Loucy (cell line): ENCODE measurements around the gene BIRC2.
A peak's percentile ranks its signal among the peaks of the same experiment; 100 is the strongest.

Experiments
- H2AFZ ChIP-seq: fragments of 200-600 bp; sonication (generic); 2 replicates; pipeline ENCODE4 v1.6.0; 2016; ENCODE audit warnings: antibody characterized with exemption, mild to moderate bottlenecking, low read length, moderate library complexity
- H3F3A ChIP-seq: fragments of 200-600 bp; 2 replicates; pipeline ENCODE4 v1.6.0; 2016; ENCODE audit warnings: antibody characterized with exemption, low read depth, mild to moderate bottlenecking
- H3K27me3 ChIP-seq: fragments of 200-600 bp; sonication (generic); 2 replicates; pipeline ENCODE4 v1.6.1; 2014; ENCODE audit warnings: low read length, mild to moderate bottlenecking; ENCODE audit not compliant: insufficient read depth, poor library complexity, severe bottlenecking
- H3K36me3 ChIP-seq: fragments of 200-600 bp; sonication (generic); 2 replicates; pipeline ENCODE4 v1.6.1; 2016; ENCODE audit warnings: low read length; ENCODE audit not compliant: insufficient read depth
- H3K4me1 ChIP-seq: fragments of 200-600 bp; sonication (generic); 2 replicates; pipeline ENCODE4 v1.5.1; 2014; ENCODE audit warnings: low read length, mild to moderate bottlenecking; ENCODE audit not compliant: insufficient read depth, poor library complexity, severe bottlenecking
- H3K4me2 ChIP-seq: fragments of 200-600 bp; sonication (generic); 2 replicates; pipeline ENCODE4 v1.6.0; 2014; ENCODE audit warnings: antibody characterized with exemption, low read length, low read depth, mild to moderate bottlenecking; ENCODE audit not compliant: poor library complexity, severe bottlenecking
- H3K4me3 ChIP-seq: fragments of 200-600 bp; sonication (generic); 2 replicates; pipeline ENCODE4 v1.5.1; 2014; ENCODE audit warnings: low read length, mild to moderate bottlenecking, mixed read lengths; ENCODE audit not compliant: poor library complexity, severe bottlenecking
- H3K79me2 ChIP-seq: fragments of 200-600 bp; sonication (generic); 2 replicates; pipeline ENCODE4 v1.6.1; 2014; ENCODE audit warnings: low read length; ENCODE audit not compliant: insufficient read depth
- H3K9ac ChIP-seq: fragments of 200-600 bp; sonication (generic); 2 replicates; pipeline ENCODE4 v1.6.0; 2014; ENCODE audit warnings: mild to moderate bottlenecking, low read depth, low read length, moderate library complexity; ENCODE audit not compliant: poor library complexity, severe bottlenecking
- H3K9me2 ChIP-seq: fragments of 200-600 bp; sonication (generic); replicated peaks from 2 replicates; pipeline ENCODE4 v1.6.1; 2016; ENCODE audit warnings: low read depth, low read length, mixed read lengths
- H3K9me3 ChIP-seq: fragments of 200-600 bp; sonication (generic); 2 replicates; pipeline ENCODE4 v1.6.1; 2014; ENCODE audit warnings: mild to moderate bottlenecking, antibody characterized with exemption, low read length, low read depth; ENCODE audit not compliant: insufficient read depth
- H4K20me1 ChIP-seq: fragments of 200-600 bp; sonication (generic); 2 replicates; pipeline ENCODE4 v1.6.0; 2014; ENCODE audit warnings: antibody characterized with exemption, low read length, mild to moderate bottlenecking; ENCODE audit not compliant: insufficient read depth, poor library complexity, severe bottlenecking
- CTCF ChIP-seq: fragments of 200-600 bp; sonication (generic); conservative IDR thresholded peaks from 2 replicates; pipeline ENCODE4 v1.5.1; 2014; ENCODE audit warnings: mild to moderate bottlenecking, antibody characterized with exemption, low read length
- EZH2phosphoT487 ChIP-seq: fragments of 200-600 bp; IDR thresholded peaks from 2 replicates; pipeline ENCODE4 v1.6.1; 2018; ENCODE audit warnings: antibody characterized with exemption, mild to moderate bottlenecking, moderate library complexity, borderline replicate concordance

BIRC2 gene

GRCh38 chr11:102414559-102414958 lies 67.5 kb downstream of the BIRC2 start:
- peaks cover 23% of the 10 kb centered on the region for H3K4me1 ChIP-seq
- no peaks in the 10 kb centered on the region for H3K9me2 ChIP-seq
- H3K79me2 ChIP-seq, result peaks cover 100% of the 10 kb centered on the region
- peaks cover 99% of the 10 kb centered on the region for H4K20me1 ChIP-seq
- no peak overlapping the region for H3K9ac ChIP-seq
- H3K36me3 ChIP-seq, result peaks cover 35% of the 10 kb centered on the region
- no peaks in the 10 kb centered on the region for H3K27me3 ChIP-seq
- H3K4me3 ChIP-seq, result no peak overlapping the region
- H2AFZ ChIP-seq, result no peak overlapping the region
- TF ChIP-seq CTCF (no peak), EZH2phosphoT487 (no peak)
- no peaks in the 10 kb centered on the region for H3F3A ChIP-seq
- H3K4me2 ChIP-seq, result no peak overlapping the region
- H3K9me3 ChIP-seq, result 0 out of 2 replicates have a peak, but pooled peaks cover 3% of the 10 kb centered on the region

GRCh38 chr11:102415304-102415916 lies 68.4 kb downstream of the BIRC2 start:
- Histone ChIP-seq H3K9ac (no peak overlapping the region), H3K9me2 (no peaks in the 10 kb centered on the region), H3K79me2 (peaks cover 100% of the 10 kb centered on the region), H4K20me1 (peaks cover 100% of the 10 kb centered on the region), H3K27me3 (no peaks in the 10 kb centered on the region), H3K36me3 (peaks cover 35% of the 10 kb centered on the region), H2AFZ (no peak overlapping the region), H3K4me2 (no peak overlapping the region), H3K4me3 (no peak overlapping the region), H3K9me3 (0 out of 2 replicates have a peak, but pooled peaks cover 3% of the 10 kb centered on the region), H3K4me1 (peaks cover 27% of the 10 kb centered on the region), H3F3A (no peaks in the 10 kb centered on the region)
- TF ChIP-seq EZH2phosphoT487 (no peak), CTCF (no peak)

- H3K4me3 ChIP-seq, result no peak overlapping the region
- no peaks in the 10 kb centered on the region for H3K9me2 ChIP-seq
- H2AFZ ChIP-seq, result no peak overlapping the region
- peaks cover 4% of the 10 kb centered on the region for H3F3A ChIP-seq
- TF ChIP-seq CTCF, result no peak
- no peak for TF ChIP-seq EZH2phosphoT487
- peaks cover 42% of the 10 kb centered on the region for H3K4me1 ChIP-seq
- H3K4me2 ChIP-seq, result peak overlapping the region; percentile 9
- no peaks in the 10 kb centered on the region for H3K27me3 ChIP-seq
- no peak overlapping the region for H3K9ac ChIP-seq
- H3K9me3 ChIP-seq, result 0 out of 2 replicates have a peak, but pooled peaks cover 3% of the 10 kb centered on the region
- H4K20me1 ChIP-seq, result peaks cover 100% of the 10 kb centered on the region
- peaks cover 100% of the 10 kb centered on the region for H3K79me2 ChIP-seq
- H3K36me3 ChIP-seq, result peaks cover 32% of the 10 kb centered on the region
These were observed 70.0 kb downstream of the BIRC2 start for GRCh38 chr11:102416976-102417375.
